ENCODE results near the gene PRDM2.

PRDM2 gene

DNA sequence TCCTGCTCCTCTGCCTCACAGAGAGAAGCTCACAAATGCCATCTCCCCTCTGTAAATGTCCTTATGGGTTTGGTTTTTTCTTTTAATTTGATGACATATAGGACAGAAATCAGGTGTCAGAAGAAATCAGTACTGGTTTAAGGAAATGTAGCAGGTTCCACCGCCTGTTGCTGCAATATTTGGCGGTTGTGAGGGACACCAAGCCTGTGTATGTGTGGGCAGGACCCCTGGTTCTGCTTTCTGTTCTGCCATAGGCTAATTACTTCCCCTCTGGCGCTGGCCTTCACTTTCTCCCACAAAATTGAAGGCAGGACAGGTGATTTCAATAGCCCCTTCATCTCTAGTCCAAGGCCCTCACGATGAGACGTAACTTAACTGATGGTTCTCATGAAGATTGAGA lies 69.2 kb downstream of the PRDM2 start:
- DNase-seq = no peak

DNA sequence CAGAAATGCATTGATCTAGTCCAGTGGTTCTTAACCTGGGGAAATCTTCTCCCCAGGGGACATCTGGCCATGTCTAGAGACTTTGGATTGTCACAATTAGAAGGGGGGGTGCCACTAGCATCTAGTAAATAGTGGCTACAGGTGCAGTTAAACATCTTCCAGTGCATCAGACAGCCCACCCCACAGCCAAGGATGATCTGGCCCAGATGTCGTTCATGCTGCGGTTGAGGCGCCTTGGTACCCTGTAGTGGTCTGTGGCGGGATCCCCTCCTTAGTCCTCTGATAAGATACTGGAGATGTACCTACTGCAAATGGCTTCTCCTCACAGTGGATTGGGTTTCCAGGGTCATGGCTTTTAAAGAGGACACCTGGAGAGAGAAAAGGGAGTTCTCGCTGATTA lies 69.8 kb downstream of the PRDM2 start:
- no peak for DNase-seq

DNA sequence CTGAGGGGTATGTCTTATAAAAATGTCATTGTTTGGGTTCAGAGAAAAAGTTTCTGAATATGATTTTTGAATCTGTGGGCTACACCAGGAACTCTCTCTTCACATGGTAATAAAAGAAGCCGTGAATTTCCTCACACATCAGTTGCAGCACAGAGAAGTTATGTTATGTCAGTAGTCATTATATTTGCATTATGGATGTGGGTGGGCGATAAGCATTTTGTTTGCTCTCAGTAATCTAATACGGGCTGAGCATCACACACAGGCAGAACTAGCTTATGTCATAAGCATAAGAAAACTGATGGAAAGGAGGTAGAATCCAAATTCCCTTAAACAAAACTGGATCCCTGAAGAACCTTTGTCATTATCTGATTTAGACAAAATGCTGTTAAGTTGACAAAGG lies 70.8 kb downstream of the PRDM2 start:
- DNase-seq = no peak

DNA sequence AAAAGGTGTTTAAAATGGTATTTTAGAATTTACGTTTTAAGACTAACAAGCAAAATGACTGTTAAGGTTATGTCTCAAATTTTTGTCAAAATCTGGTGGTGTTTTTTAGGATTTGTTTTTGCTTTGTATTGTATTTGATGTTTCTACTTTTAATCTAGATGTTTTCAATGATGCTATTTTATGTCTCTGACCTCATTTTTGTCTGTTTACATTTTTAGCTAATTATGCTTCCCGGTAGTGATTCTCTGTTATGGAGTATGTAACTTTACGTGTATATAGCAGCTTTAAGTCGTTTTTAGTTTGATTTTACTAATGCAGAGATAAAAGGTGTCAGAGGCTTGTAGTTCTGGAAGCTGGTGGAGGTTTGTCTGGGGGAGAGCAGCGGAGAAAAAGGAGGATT lies 71.8 kb downstream of the PRDM2 start:
- no peak for DNase-seq

DNA sequence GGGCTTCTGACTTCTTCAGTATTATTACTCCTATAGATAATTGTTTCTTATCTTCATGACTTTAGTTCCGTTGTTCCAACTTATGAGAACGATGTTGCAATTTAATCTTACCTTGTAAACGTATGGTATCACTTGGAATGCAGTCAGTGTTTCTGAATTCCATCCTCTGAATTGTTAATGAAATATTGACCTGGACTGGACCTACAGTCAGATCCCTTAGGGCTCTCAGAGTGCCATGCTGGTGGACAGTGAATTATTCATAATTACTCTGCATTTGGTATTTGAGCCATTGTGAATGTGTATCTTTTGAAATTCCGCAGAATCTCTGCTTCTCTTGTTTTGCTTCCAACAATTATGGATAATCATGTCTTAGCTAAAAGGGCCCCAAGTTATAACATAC lies 72.3 kb downstream of the PRDM2 start:
- no peak for DNase-seq

DNA sequence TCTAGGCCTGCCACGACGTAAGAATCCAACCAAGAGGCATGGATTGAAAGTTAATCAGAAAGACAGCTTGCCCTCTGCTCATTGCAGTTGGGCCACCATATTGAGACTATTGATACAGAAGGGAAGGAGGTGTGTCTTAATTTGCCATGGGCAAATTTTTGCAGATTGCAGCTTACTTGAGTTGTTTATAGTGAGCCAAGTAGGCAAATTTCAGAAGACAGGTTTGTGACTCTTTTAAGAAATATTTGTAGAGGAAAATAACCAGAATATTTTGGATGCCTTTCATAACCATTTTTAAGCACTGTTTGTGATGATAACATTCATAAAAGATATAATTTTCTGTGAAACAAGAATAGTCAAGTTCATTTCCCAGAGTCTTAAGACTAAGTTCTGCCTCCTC lies 74.1 kb downstream of the PRDM2 start:
- no peak for DNase-seq

DNA sequence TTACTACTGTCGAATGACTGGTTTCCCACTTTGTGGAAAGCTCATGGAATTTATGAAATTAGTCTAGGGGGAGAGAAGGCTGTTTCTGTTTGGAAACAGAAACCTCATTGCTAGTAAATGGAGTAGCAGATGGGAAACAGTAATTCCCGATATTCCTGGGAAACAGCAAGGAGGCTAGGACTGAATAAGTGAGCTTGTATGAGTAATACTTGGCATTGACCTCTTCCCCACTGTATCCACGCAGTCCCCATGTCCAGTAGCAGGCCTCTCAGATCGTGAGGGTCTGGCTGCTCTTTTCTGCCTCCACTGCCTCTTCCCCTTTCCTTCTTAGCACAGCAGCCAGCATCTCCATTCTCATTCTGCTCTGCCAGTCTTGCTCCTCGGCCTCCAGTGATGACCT lies 75.5 kb downstream of the PRDM2 start:
- DNase-seq = no peak

DNA sequence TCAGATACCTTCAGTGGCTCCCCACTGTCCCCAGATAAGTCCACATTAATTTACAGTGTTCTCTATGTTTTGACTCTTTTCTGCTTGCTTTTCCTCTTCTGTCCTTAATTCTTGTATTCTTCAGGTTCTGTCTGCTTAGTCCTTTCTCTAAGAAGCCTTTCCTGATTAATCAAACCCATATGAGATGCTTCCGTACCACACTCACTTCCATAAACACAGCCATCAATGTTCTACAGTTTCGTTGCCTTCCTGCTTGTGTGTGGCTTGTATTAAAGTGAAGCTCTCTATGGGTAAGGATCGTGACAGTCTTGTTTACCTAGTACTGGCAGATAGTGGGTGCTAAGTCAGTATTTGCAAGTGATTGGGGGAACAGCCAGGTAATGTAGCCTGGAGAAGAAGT lies 75.9 kb downstream of the PRDM2 start:
- DNase-seq = no peak

DNA sequence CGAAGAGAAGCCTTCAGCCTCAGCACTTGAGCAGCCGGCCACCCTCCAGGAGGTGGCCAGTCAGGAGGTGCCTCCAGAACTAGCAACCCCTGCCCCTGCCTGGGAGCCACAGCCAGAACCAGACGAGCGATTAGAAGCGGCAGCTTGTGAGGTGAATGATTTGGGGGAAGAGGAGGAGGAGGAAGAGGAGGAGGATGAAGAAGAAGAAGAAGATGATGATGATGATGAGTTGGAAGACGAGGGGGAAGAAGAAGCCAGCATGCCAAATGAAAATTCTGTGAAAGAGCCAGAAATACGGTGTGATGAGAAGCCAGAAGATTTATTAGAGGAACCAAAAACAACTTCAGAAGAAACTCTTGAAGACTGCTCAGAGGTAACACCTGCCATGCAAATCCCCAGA lies 78.4 kb downstream of the PRDM2 start:
- no peak for DNase-seq

DNA sequence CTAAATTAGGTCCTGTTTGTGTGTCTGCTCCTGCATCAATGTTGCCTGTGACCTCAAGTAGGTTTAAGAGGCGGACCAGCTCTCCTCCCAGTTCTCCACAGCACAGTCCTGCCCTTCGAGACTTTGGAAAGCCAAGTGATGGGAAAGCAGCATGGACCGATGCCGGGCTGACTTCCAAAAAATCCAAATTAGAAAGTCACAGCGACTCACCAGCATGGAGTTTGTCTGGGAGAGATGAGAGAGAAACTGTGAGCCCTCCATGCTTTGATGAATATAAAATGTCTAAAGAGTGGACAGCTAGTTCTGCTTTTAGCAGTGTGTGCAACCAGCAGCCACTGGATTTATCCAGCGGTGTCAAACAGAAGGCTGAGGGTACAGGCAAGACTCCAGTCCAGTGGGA lies 79.9 kb downstream of the PRDM2 start:
- no peak for DNase-seq

DNA sequence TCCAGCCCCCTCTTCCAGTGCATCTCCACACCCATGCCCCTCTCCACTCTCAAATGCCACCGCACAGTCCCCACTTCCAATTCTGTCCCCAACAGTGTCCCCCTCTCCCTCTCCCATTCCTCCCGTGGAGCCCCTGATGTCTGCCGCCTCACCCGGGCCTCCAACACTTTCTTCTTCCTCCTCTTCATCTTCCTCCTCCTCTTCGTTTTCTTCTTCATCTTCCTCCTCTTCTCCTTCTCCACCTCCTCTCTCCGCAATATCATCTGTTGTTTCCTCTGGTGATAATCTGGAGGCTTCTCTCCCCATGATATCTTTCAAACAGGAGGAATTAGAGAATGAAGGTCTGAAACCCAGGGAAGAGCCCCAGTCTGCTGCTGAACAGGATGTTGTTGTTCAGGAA lies 80.8 kb downstream of the PRDM2 start:
- no peak for DNase-seq

DNA sequence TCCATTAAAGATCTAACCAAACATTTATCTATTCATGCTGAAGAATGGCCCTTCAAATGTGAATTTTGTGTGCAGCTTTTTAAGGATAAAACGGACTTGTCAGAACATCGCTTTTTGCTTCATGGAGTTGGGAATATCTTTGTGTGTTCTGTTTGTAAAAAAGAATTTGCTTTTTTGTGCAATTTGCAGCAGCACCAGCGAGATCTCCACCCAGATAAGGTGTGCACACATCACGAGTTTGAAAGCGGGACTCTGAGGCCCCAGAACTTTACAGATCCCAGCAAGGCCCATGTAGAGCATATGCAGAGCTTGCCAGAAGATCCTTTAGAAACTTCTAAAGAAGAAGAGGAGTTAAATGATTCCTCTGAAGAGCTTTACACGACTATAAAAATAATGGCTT lies 81.2 kb downstream of the PRDM2 start:
- no peak for DNase-seq

DNA sequence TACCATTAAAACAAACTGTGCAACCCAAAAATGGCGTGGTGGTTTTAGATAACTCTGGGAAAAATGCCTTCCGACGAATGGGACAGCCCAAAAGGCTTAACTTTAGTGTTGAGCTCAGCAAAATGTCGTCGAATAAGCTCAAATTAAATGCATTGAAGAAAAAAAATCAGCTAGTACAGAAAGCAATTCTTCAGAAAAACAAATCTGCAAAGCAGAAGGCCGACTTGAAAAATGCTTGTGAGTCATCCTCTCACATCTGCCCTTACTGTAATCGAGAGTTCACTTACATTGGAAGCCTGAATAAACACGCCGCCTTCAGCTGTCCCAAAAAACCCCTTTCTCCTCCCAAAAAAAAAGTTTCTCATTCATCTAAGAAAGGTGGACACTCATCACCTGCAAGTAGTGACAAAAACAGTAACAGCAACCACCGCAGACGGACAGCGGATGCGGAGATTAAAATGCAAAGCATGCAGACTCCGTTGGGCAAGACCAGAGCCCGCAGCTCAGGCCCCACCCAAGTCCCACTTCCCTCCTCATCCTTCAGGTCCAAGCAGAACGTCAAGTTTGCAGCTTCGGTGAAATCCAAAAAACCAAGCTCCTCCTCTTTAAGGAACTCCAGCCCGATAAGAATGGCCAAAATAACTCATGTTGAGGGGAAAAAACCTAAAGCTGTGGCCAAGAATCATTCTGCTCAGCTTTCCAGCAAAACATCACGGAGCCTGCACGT lies 82.1 kb downstream of the PRDM2 start:
- no peak for DNase-seq

DNA sequence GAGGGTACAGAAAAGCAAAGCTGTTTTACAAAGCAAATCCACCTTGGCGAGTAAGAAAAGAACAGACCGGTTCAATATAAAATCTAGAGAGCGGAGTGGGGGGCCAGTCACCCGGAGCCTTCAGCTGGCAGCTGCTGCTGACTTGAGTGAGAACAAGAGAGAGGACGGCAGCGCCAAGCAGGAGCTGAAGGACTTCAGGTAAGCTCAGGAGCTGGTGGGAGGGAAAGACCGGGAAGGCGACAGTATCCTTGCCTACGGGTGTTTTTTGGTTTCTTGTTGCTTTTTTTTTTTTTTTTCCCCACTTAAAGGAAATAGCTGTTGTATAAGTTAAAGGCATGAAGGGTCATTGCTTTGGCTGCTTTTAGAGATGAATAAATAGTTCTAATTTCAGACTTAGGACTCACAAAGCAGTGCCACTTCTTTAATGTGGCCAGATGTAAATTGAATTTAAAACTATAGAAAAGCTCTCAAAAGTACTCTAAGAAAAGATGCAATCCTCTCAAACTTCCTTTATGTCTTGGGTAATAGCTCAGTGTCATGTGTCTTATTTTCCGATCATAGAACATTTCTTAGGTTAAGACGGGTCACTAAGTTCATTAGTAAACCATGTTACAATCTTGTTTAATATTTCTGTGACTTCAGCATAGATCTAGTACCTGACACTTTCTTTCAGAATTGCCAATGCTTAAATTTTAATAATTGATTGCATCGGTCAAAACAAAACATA lies 82.8 kb downstream of the PRDM2 start:
- DNase-seq = no peak

DNA sequence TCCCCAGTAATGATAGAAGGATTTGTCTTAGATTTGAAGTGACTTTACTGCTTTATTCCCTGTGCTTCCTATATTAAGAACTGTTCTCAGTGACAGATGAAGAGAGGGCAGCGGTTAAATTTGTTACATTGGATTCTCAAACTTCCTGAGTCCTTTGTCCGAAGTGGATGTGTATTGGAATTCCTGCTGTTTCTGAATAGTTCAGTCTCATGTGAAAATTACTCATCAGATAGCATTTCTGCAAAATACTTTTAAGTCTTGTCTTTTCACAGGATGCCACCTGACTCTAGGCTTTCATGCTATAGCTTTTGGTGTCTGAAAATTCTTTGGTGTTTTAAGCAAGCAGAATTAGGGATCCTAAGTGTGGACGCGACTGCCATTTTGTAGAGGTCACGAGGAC lies 83.6 kb downstream of the PRDM2 start:
- no peak for DNase-seq

DNA sequence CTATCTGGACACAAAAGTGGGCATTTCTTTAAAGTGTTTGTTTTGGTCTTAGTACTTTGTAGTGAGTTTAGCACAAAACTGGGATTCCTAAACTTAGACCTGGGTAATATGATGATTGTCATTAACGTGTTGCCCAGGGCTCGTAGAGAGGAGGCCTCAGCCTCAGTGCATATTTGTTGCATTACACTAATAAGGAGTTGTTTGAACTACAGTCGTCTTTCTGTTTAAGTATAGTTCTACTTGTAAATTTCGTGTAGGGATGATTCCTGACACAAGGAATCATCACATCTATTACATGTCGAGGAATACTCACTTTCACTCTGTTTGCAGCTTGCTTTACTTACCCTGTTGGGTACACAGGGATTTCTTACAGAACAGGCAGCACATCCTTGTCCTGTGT lies 85.0 kb downstream of the PRDM2 start:
- no peak for DNase-seq

DNA sequence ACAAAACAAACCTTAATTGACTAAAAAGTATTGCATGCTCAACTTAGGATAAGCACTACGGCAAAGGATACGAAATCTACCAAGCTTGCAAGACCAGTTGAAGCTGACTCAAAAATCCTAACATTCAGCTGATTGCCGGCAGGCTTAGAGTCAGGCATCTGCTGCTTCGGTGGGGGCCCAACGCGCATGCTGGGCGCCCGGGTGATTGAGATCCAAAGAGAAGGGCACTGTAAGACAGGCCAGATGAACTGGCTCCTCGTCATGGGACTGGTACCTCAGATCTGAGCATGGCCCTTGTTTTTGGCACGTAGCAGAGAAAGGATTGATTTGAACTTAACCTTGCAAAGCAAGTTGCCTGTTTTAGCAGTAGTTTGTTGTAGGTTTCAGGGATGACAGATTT lies 86.6 kb downstream of the PRDM2 start:
- DNase-seq = no peak

DNA sequence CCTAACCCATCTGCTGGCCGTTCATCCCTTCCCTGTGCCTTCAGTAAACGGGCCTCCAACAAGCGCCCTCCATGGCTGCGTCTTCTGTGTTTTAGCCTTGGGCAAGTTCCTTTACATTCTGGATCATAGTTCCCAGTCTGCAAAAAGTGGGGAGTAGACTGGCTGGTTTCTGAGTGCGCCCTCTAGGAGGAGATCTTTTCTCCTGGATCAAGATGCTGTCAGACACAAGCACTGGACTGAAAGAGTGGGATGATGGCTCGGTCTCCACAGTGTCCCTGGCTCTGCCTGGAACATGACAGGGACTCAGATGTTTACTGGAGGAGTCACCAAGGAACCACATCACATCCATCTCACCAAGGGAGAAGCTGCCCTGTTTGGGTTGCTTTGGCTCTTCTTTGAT lies 88.8 kb downstream of the PRDM2 start:
- DNase-seq = no peak

DNA sequence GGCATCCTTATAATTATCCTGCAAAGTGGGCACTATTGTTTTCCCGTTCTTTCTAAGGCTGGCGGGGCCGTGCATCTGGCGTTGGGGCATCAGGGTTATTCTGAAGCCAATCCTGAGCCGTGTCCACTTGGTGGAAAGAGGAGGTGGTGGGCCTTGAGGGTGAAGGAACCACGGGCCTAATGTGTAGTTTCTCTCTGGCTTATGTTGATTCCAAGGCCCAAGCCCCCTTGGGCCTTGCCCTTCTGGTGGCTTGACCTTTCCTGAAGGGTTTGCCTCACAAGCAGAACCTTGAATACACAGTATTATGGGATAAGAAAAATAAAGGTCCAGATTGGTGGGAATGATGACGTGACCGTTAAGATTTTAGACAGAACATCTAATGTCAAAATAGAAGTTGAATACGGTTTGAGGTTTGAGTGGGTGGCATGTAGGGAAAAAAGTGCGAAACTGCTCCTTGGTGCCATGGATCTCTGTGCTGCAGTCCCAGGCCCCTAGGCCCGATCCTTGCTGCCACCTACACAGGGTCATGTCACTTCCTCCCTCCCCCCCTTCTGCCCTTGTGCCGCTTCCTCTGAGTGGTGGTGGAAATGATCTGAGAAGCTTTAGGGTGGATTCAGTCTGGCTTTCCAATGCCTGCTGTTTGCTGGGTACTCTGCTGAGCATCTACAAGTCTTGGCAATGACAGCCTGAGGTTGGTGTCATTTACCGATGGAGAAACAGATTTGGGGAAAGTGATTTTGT lies 90.5 kb downstream of the PRDM2 start:
- no peak for DNase-seq

DNA sequence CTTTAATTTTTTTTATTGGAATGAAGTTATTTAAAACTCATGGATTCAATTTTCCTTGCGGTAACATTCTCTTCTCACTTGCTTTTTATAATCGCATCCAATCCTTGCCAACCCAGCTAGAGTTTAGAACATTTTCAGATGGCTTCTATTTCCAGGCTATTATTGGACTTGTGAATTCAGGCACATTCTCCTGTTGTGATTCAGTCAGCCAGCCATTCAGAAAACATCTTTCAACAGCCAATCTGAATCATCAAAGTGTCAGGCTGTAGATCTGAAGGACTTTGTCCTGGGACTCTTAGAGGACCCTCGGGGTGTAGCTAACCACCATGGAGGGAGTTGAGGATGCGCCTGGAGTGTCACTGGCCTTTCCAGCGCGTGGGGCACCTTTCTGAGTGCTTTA lies 92.4 kb downstream of the PRDM2 start:
- DNase-seq = no peak

DNA sequence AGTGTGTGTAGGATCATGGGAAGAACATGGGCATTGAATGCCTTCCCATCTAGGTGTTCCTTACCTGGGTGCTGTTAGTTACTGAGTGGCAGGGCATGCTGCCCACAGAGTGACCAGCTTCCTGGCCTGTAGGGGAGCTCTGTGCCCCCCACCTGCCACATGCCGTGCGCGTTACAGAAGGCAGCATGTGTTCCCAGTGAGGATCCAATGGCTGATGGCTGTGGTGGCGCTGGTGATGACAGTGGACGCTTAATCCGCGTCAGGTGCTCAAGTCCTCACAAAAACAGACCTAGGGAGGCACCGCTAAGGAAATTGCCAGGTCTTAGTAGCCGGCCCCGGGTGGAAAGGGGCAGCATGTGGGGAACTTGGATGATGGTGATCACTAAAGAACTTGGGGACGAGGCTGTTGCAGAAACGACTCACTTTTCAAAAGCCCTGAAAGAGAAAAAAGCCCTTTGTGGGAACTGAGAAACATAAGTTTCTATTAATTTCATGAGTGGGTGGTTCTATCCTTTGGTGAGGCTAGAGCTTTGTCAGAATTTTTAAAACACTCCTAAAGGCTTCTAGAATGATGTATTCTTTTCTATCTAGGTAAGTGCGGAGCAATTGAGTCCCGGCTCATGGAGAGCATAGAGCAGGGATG lies 93.2 kb downstream of the PRDM2 start:
- no peak for DNase-seq

DNA sequence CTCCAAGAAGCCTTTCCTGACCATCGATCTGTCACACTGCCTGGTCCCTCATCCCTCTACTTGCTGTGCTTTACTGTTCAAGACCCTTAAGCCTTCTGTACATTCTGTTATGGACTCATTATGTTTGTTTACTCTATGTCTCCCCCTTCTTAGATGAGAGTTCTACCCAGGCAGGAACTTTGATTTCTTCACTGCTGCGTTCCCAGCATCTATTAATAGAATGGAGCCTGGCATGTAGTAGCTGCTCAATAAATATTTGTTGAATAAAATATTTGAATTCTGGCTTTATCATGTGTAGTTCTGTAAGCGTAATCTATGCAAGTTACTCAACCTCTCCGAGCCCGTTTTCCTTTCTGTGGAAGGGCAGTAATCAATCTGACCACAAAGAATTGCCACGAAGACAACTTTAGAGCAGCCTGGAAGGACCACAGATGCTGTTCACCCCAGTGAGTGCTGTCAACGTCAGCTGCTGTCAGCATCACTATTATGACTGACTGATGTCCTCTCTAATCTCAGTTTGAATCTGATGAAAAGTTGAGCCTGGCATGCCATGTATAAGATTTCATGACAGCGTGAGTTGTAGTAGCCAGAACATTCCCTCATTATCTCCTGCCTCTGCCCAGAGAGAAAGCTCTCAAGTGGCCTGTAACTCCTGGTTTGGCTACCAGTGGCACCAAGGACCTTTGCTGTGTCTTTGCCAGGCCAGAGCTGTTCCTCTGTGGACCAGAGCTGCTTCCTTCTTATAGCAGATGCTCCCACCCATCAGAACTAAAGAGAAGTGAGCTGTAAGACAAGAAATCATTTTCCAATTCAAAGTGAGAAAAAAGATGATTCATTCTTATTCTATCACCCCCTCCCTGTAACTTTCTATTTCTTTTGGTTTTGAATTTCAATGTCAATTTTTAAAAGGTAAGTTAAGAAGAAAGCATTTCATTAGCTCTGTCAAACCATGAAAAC lies 94.5 kb downstream of the PRDM2 start:
- no peak for DNase-seq

Data from effector CD8-positive, alpha-beta T cell (primary cell).